Epithelial cell of prostate (primary cell): ENCODE data around the gene WWC2.
"Not testable (repeated sequence)": the region's sequence is repeated elsewhere in the genome, so short reads cannot be mapped to it uniquely, and the experiment has no call there.

ENCODE experiments used
- DNase-seq: peaks from one replicate; pipeline ENCODE4 v3.0.0-alpha.2; 2011; ENCODE audit warnings: low read depth, low spot score
- H3K27ac ChIP-seq: fragments of 450-650 bp; 2 replicates; pipeline ENCODE4 v1.5.1; 2017; ENCODE audit warnings: mild to moderate bottlenecking

WWC2 gene

DNA sequence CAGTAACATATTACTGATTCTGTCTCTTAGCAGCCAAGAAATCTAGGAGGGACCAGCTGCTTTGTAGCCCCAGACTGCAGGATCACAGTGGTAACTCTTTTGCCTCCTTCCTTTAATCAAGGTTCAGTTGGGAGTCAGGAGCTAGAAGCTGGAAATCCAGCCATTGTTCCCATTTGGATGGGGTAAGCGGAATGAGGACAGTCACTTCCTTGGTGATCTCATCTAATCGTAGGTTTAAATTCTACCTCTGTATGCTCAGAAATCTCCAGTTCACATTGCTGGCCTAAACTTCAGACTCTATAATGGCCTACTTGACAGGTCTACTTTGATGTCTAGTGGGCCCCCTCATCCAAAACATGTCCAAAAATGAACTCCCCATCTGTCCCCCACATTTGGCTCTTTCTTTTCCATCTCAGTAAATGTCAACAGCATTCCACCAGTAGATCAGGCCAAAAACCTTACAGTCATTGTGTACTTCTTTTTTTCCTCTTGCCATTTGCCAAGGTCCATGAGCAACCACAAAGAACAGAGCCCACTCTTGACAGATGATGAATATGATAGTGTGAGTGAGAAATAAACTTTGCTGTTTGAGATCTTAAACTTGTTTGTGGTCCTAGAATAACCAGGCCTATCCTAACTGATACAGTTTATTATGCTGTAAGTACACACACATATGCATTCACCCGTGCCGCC, 40.1 kb downstream of the WWC2 start:
- no peak for DNase-seq
- H3K27ac ChIP-seq, result no peak overlapping the region

DNA sequence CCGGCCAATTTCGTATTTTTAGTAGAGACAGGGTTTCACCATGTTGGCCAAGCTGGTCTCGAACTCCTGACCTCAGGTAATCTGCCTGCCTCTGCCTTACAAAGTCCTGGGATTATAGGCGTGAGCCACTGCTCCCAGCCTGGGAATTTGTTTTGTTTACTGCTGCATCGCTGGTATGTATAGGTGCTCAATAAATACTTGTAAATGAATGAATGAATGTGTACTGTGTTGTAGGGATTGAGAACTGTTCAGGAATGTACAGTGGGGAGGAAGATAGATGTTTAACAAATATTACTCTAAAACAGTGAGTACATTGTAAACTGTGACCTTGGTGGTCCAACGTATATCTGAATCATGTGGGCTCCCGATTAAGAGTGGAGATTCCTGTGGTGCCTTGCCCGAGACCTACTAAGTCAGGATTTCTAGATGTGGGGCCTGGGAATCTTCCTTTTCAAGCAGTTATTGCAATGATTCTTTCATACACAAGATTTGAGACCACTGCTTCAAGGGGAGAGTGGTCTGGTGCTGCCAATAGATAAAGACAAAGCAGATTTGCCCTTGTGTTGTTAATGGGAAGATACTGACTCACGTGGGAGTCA, 41.0 kb downstream of the WWC2 start:
- no peak for DNase-seq
- no peak overlapping the region for H3K27ac ChIP-seq

DNA sequence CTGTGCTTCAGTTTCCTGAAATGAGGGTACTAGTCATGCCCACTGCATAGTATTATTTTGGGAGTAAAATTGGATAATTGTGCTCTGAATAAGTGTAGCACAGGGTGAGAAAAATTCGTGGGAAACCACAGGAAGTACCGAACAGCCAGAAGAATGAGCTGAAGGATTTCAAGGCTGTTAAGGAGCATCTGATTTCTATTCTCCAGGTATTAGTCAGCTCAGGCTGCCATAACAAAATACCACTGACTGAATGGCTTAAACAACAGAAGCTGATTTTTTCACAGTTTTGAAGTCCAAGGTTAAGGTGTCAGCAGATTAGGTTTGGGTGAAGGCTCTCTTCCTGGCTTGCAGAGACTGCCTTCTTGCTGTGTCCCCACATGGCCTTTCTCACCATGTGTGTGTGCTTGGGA, 41.9 kb downstream of the WWC2 start:
- no peak overlapping the region for H3K27ac ChIP-seq
- no peak for DNase-seq

DNA sequence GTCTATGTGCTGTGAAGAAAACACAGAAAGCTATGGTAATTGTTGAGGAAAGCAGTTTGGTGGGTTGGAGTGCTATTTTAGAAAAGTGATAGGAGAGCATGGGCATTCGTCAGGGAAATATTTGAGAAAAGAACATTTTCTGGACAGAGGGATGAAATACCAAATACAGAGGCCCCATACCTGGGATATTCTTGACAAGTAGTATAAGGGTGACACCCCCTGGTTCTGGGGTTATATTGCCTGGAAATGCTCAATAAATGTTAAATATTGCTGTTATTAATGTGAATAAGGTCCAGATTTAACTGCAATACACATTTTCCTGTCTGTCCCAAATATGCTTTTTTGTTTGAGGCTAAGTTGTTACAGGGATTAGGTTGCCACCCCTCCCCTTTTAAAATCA, 42.9 kb downstream of the WWC2 start:
- DNase-seq, result no peak
- no peak overlapping the region for H3K27ac ChIP-seq

DNA sequence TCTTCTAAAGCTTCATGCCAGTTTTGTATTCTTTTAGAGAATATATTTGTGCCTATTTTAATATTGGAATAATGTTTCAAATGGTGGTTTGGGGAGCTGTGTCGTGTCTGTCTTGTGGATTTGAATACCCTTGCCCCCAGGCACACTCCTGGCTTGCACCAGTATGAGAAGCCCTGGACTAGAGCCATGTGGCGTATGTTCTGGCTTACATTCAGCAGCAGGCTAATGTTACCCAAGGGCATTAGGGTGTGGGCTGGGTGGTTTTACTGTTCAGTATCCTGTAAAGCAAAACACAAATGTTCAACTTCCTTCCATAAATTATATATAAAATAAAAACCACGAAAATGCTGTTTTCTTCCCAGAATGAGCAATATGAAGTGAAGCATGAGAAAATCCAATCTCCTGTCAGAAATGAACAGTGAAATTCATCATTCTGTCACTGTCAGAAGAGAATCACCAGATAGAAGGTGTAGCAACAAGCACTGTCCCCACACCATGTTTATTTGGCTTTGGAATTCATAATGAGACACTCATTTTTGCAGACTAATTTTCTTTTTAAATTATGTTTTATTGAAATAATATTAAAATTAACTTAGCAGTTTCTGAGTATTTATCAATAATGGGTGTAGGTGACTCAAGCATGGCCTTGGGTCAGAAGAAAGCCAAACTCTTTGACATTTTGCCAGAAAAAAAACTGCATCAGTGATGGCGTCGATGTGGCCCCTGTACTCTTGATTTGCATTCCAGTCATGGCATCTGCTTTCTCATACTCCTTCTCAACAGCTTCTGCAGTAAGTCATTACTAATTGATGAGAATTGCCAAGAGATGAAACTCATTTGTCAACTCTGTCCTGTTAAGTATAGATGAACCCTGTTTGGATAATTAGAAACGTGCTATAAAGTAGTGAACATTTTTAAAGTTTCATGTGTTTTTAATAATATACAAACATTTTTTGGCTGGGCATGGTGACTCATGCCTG, 43.8 kb downstream of the WWC2 start:
- peak overlapping the region; percentile 2 for H3K27ac ChIP-seq
- peak; percentile 46 for DNase-seq

DNA sequence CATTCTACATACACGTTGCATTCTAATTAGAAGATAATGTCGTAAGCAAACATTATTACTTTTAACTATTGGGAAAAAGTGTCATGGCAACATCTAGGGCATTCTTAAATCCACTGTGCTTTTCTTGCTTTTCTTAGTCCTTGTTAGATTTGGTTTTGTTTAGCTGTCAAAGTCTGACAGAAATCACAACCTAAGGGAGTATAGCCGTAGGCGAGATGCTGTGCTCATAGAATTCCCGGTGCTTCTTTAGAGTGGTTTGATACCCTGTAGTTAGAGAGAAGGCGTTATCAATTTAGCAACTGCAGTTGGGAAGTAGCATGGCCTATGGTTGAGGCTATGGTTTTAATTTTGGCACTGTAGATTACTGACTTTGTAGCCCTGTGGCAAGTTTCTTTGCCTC, 45.7 kb downstream of the WWC2 start:
- H3K27ac ChIP-seq, result no peak overlapping the region
- no peak for DNase-seq

DNA sequence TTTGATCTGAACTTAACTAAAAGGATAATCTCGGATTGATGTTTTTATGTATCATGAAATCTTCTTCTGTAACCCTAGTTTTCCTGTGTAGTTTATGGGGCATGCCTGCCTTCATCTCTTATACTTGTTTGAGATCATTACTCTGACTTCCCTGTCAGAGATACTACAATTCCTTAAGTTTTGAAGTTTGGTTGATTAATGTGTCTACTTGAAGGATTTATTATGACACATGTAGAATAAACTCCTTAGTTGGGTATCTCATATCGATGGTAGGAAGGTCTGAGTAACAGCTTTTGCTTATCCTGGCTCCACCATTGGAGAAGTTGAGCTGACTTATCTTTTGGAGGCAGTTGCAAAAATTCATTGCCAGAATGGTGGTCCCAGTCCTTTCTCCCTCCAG, 46.7 kb downstream of the WWC2 start:
- DNase-seq, result no peak
- no peak overlapping the region for H3K27ac ChIP-seq

DNA sequence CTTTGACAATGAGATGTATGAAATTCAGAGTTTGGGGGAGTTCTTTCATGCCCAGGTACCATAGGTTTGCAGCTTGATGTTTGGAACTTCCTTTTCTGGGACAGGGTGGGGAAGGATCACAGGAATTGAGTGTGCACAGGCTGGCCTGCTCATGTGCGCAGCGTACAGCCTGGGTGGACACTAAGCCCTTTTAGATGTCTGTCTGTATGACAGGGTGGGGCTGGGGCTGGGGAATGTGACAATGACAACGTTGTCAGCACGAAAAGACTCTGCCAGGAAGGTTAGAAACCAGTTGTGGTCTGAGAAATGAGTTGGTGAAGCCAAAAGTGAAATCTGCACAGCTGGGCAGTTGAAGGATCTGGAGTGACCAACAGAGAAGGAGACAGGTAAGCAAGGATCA, 47.4 kb downstream of the WWC2 start:
- DNase-seq, result no peak
- no peak overlapping the region for H3K27ac ChIP-seq

DNA sequence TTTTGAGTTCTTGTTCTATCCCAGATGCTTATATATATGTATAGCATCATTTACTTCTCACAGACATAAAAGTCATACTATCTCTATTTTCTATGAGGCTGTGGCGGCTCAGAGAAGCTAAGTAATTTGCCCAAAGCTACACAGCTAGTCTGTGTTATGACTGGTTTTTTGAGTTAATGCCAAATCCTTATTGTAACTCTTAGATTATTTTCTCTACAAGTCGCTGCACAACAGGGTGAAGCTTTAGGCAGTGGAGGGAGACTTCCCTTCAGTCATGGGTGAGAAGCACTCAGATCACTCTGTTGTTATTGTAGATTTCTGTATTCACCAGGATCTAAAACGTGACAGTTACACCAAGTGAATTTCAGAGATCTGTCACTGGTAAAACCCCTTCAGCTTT, 48.1 kb downstream of the WWC2 start:
- no peak for DNase-seq
- H3K27ac ChIP-seq, result no peak overlapping the region

DNA sequence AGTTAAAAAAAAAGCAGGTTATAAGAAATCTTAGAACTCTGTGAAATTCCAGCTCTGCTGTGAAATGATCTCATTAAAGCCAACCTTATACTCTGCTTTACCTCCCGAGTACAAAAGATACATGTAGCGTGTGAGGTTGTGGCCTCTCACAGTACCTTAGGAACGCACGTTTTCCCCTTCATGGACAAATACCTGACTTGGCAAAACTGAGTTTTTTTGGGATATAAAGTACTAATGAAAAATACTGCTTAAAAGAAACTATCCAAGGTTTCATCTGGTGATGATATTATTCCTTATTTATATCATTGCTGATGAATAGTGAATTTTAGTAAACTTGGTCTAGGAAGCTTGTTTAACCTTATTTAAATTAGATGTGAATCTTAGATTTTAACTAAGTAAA, 48.9 kb downstream of the WWC2 start:
- H3K27ac ChIP-seq, result no peak overlapping the region
- no peak for DNase-seq

DNA sequence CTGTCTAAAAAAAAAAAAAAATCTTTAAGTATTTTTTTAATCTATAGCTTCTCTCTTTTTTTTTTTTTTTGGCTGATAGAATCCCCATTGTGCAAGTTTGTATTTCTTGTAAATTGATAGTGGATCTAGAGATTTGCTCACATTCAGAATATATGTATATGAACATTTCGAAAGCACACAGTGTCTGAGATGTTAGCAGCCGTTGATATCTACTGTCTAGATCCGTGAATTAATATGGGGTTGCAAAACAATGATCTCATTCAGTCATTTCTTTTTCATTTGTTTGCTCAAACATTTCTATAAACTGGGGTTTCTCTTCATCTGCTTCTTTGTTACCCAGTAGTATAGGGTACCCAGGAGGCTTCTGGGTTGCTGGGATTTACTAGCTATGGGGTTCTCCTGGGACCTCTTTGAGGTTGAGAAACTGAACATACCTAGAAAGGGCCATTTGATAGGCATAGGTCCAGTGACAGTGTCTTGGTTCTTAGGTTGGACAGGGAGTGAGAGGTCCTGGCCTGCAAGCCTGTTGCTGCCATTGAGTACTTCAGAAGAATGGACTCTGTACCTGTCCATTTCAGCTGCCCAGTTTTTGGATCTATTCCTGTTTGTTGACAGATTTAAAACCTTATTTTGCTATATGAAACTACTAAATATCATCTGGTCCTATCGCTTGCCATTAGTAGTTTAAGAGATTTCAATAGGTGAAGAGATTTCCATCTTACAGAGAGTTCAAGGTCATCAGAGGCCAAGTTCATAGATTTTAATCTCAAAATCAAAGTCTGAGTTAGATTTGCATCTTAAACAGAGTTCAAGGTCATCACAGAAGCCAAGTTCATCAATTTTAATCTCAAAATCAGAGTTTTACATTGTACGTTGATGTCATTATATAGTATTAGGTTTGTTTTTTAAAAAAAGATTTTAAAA, 50.8 kb downstream of the WWC2 start:
- DNase-seq, result no peak
- H3K27ac ChIP-seq, result no peak overlapping the region

DNA sequence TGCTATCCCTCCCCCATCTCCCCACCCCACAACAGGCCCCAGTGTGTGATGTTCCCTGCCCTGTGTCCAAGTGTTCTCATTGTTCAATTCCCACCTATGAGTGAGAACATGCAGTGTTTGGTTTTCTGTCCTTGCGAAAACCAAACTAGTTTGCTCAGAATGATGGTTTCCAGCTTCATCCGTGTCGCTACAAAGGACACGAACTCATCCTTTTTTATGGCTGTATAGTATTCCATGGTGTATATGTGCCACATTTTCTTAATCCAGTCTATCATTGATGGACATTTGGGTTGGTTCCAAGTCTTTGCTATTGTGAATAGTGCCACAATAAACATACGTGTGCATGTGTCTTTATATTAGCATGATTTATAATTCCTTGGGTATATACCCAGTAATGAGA, 51.6 kb downstream of the WWC2 start:
- DNase-seq, H3K27ac ChIP-seq: not testable (repeated sequence)

DNA sequence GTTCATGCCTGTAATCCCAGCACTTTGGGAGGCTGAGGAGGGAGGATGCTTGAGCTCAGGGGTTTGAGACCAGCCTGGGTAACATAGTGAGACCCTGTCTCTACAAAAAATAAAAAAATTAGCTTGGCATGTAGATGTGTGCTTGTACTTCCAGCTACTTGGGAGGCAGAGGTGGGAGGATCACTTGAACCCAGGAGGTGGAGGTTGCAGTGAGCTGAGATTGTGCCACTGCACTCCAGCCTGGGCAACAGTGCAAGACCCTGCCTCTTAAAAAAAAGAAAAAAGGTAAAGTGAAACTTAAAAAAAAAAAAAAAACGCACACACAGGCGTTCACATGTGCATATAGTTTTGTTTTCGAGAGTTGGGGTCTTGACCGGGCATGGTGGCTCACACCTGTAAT, 53.2 kb downstream of the WWC2 start:
- not testable (repeated sequence) for DNase-seq, H3K27ac ChIP-seq

DNA sequence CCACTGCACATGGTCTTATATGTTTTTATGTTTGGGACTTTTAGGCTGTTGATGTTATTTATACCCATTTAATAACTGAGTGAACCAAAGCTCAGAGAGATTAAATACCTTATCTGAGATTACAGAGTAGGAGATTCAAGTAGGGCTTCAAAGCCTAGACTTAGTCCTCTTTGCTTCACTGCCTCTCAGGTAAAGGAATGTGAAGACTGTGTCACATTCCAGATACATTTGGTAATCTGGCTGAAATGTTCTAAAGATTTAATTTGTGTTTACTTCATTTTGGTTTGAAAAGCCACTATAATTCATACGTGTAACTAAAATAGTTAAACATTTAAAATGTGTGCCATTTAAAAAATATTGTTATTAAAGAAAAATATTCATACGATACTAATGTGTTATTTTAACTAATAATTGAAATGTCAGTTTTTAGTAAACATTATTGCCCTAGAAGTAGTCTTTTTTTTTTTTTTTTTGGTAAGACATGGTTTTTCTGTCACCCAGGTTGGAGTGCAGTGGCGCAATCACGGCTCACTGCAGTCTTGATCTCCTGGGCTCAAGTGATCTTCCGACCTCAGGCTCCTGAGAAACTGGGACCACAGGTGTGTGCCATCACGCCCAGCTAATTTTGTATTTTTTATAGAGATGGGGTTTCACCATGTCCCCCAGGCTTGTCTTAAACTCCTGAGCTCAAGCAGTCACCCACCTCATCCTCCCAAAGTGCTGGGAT, 54.3 kb downstream of the WWC2 start:
- no peak for DNase-seq
- H3K27ac ChIP-seq, result no peak overlapping the region

DNA sequence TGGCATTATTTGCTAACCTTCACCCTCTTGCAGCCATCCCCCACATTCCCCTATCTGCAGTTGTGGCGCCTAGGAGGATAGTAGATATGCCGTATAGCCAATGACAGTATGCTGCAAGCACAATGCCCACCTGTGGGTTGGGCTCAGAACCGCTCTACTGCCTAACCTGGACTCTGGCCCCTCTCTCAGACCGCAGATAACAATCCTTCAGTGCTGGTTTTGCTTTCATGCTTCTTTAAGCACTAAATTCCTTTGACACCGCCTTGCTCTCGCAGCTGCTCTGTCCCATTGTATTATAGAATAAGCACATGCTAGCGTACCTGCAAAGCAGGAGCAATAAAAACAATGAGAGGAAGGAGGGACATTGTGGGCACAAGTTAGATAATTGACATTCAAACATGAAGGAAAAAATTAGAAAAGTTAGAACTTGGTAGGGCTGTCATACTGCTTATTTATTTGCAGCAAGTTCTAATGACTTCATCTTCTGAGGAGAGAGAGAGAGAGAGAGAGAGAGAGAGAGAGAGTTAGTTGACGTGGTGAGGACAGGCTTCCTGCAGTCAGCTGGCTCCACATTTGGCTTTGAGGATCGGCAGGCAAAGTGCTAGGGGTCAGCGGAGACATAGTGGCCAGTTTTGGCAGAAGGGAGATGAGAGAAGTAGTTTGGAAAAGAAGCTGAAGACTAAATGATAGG, 55.8 kb downstream of the WWC2 start:
- no peak overlapping the region for H3K27ac ChIP-seq
- DNase-seq, result no peak

DNA sequence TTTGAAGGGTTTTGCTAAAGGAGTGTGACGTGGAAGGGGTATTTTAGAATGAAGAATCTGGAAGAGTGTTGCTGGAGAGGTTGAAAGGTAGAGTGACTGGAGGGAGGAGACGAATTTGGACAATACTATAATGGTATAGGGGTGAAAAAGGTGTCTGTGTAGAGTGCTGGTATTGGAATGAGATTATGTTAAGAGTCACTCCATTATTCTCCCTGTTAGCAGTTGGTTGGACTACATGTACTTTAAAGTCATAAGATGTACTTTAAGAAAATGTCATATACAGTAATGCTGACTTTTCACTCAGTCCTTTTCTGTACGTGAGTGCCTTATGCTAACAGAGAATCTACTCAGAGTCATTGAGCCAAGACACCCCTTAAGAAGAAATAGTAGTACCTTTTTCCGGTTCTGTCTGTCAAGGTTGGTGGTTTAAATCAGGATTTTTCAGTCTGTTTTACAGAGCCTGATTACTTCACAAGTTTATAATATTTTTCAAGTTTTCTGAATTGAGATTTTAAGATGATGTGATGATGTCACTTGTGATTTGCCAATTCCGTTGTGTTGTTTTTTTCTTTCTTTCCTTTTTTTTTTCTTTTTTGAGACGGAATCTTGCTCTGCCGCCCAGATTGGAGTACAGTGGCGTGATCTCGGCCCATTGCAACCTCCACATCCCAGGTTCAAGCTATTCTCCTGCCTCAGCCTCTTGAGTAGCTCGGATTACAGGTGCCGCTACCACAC, 56.6 kb downstream of the WWC2 start:
- no peak for DNase-seq

DNA sequence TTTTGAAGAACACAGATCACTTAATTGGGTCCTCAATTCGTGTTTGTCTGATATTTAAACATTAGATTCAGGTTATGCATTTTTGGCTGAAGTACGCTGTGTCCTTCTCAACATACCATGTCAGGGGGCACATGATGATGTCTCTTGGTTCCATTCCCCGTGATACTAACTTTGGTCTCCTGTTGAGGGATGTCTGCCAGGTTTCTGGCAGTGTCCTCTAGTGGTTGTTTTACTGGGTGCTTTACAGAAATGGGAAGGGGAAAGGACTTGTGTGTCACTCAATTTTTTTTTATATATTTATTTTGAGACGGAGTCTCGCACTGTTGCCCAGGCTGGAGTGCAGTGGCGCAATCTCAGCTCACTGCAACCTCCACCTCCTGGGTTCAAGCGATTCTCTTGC, 58.2 kb downstream of the WWC2 start:
- no peak for DNase-seq
- H3K27ac ChIP-seq, result no peak overlapping the region

More for the DNA sequence above, 56.6 kb downstream of the WWC2 start:
- no peak overlapping the region for H3K27ac ChIP-seq

DNA sequence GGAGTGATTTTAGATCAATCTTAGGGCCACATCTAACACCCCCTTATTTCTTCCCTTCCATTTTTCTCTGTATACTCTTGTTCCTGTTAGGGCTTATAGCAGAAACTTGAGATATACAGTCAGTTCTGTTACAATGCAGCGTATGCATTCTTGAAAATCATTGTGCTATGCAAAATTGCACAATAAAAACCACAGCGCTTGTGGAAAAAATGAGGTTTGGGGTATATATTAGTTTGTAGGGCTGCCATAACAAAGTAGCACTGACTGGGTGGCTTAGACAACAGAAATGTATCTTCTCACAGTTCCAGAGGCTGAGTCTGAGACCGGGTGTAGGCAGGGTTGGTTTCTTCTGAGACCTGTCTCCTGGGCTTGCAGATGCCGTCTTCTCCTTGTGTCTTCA, 59.0 kb downstream of the WWC2 start:
- no peak overlapping the region for H3K27ac ChIP-seq
- no peak for DNase-seq
